ENCODE measurements around the gene DYNC1I1.

The DYNC1I1 gene

DNA sequence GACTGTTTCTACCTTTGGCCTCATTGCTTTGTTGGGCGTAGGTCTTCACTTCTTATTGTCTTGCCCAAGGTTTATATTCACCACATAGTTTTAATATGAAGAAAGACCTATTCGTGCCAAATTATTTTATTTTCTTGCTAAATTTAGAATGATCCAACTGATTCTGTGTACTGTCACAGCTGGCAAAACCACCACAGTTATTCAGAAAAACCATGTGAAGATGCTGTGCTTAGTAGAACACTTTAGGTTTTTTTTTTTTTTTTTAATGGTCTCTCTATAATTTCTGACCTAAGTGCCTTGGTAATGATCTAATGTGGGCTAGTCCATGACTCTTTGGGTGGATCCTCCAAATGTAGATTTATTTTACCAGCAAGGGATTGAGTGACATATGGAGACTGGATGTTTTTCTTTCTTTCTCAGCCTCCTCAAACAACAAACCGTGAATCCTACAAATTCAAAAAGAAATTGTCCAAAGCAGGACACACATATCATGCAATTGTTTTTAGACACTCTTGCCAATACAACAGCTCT, 243.8 kb downstream of the DYNC1I1 start:
- no peaks in the 10 kb centered on the region for H4K20me1 ChIP-seq (ENCODE audit: low read depth, low read length)
- H3F3A ChIP-seq (ENCODE audit: insufficient read depth): no peaks in the 10 kb centered on the region
- TF ChIP-seq, protein P1, sequence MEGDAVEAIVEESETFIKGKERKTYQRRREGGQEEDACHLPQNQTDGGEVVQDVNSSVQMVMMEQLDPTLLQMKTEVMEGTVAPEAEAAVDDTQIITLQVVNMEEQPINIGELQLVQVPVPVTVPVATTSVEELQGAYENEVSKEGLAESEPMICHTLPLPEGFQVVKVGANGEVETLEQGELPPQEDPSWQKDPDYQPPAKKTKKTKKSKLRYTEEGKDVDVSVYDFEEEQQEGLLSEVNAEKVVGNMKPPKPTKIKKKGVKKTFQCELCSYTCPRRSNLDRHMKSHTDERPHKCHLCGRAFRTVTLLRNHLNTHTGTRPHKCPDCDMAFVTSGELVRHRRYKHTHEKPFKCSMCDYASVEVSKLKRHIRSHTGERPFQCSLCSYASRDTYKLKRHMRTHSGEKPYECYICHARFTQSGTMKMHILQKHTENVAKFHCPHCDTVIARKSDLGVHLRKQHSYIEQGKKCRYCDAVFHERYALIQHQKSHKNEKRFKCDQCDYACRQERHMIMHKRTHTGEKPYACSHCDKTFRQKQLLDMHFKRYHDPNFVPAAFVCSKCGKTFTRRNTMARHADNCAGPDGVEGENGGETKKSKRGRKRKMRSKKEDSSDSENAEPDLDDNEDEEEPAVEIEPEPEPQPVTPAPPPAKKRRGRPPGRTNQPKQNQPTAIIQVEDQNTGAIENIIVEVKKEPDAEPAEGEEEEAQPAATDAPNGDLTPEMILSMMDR (IDR thresholded peaks at IDR 0.05; ENCODE audit: insufficient read depth, low read length, poor library complexity, severe bottlenecking): no peak
- no peak for TF ChIP-seq EZH2phosphoT487 (conservative IDR thresholded peaks at IDR 0.05; ENCODE audit: low read length)
- no peaks in the 10 kb centered on the region for H3K27me3 ChIP-seq (ENCODE audit: low read length)
- no peak overlapping the region for H3K27ac ChIP-seq (ENCODE audit: low read depth, low read length)
- no peak overlapping the region for H2AFZ ChIP-seq (ENCODE audit: low read depth, low read length, severe bottlenecking)
- H3K79me2 ChIP-seq (ENCODE audit: insufficient read depth, low read length): no peaks in the 10 kb centered on the region
- no peaks in the 10 kb centered on the region for H3K36me3 ChIP-seq (ENCODE audit: low read length)
- no peak overlapping the region for H3K9ac ChIP-seq (ENCODE audit: low read length)
- H3K4me2 ChIP-seq (ENCODE audit: low read depth, low read length, poor library complexity, severe bottlenecking): no peak overlapping the region
- H3K4me3 ChIP-seq (ENCODE audit: insufficient read depth, low read length, poor library complexity, severe bottlenecking): no peak overlapping the region
- H3K9me3 ChIP-seq (ENCODE audit: insufficient read depth, low read length): no peaks in the 10 kb centered on the region
- no peaks in the 10 kb centered on the region for H3K9me2 ChIP-seq (replicated peaks; ENCODE audit: insufficient read depth, low read length)

DNA sequence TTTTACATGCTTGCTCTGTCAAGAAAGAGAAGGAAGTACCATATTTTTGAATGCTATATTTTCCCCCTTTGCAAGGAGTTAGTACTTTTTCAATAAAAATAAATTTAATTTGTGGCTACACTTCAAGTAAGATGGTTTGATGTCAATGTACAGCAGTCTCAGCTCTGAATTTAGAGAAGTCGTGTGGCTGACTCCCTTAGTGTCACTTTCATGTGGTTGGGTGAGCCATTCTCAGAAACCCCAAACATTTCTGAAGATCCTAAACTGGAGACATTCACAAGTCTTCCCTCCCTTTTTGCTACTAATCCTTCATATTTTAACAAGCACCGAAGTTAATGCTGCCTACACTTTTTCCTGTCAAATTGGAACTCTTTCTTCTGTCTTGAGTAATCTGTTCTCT, 244.4 kb downstream of the DYNC1I1 start:
- no peaks in the 10 kb centered on the region for H4K20me1 ChIP-seq (ENCODE audit: low read depth, low read length)
- H3F3A ChIP-seq (ENCODE audit: insufficient read depth): no peaks in the 10 kb centered on the region
- no peaks in the 10 kb centered on the region for H3K79me2 ChIP-seq (ENCODE audit: insufficient read depth, low read length)
- no peaks in the 10 kb centered on the region for H3K36me3 ChIP-seq (ENCODE audit: low read length)
- no peak for TF ChIP-seq EZH2phosphoT487 (conservative IDR thresholded peaks at IDR 0.05; ENCODE audit: low read length)
- TF ChIP-seq, protein P1 (IDR thresholded peaks at IDR 0.05; ENCODE audit: insufficient read depth, low read length, poor library complexity, severe bottlenecking): no peak
- H3K4me2 ChIP-seq (ENCODE audit: low read depth, low read length, poor library complexity, severe bottlenecking): no peak overlapping the region
- no peak overlapping the region for H3K27ac ChIP-seq (ENCODE audit: low read depth, low read length)
- H3K9me2 ChIP-seq (replicated peaks; ENCODE audit: insufficient read depth, low read length): no peaks in the 10 kb centered on the region
- no peaks in the 10 kb centered on the region for H3K9me3 ChIP-seq (ENCODE audit: insufficient read depth, low read length)
- no peak overlapping the region for H3K4me3 ChIP-seq (ENCODE audit: insufficient read depth, low read length, poor library complexity, severe bottlenecking)
- no peak overlapping the region for H3K9ac ChIP-seq (ENCODE audit: low read length)
- H3K27me3 ChIP-seq (ENCODE audit: low read length): no peaks in the 10 kb centered on the region
- H2AFZ ChIP-seq (ENCODE audit: low read depth, low read length, severe bottlenecking): no peak overlapping the region

DNA sequence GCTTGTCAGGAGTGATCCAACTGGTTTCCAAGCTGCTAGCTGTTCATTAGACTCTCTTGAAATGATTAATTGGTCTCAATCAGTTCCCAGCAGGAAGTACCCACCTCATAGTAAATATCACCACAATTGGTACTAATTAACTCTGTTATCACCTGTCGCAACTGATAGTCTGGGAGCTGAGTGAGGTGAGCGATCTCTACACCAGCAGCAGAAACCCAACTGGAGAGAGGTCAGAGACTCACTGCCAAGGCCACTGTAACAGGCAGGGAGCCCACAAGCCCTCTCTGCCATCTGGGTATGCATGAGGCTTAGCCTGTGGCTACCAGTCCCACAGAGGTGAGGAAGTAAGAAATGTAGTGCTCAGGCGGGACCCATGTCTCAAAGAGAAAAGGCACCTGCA, 245.5 kb downstream of the DYNC1I1 start:
- Histone ChIP-seq H3K27me3 (ENCODE audit: low read length) (no peaks in the 10 kb centered on the region), H3F3A (ENCODE audit: insufficient read depth) (no peaks in the 10 kb centered on the region), H3K4me2 (ENCODE audit: low read depth, low read length, poor library complexity, severe bottlenecking) (no peak overlapping the region), H3K9me3 (ENCODE audit: insufficient read depth, low read length) (no peaks in the 10 kb centered on the region), H3K9ac (ENCODE audit: low read length) (no peak overlapping the region), H3K36me3 (ENCODE audit: low read length) (no peaks in the 10 kb centered on the region), H4K20me1 (ENCODE audit: low read depth, low read length) (no peaks in the 10 kb centered on the region), H3K27ac (ENCODE audit: low read depth, low read length) (no peak overlapping the region), H3K4me3 (ENCODE audit: insufficient read depth, low read length, poor library complexity, severe bottlenecking) (no peak overlapping the region), H3K9me2 (replicated peaks; ENCODE audit: insufficient read depth, low read length) (no peaks in the 10 kb centered on the region), H2AFZ (ENCODE audit: low read depth, low read length, severe bottlenecking) (no peak overlapping the region), H3K79me2 (ENCODE audit: insufficient read depth, low read length) (no peaks in the 10 kb centered on the region)
- TF ChIP-seq, protein P1 (IDR thresholded peaks at IDR 0.05; ENCODE audit: insufficient read depth, low read length, poor library complexity, severe bottlenecking): no peak
- TF ChIP-seq EZH2phosphoT487 (conservative IDR thresholded peaks at IDR 0.05; ENCODE audit: low read length): no peak
